Neural cell (in vitro differentiated cells): ENCODE measurements around the gene ARMC9. TPM values are rescaled to one million over a fixed set of nuclear protein-coding genes. Genes with fewer than 3 reads are reported as not detected.

Experiments
- H2AFZ ChIP-seq: fragments of 200-600, 300-800 bp; sonication (generic), shearing (Covaris generic); 2 replicates; pipeline ENCODE4 v1.6.0; 2014; ENCODE audit warnings: low read depth, mild to moderate bottlenecking, antibody characterized with exemption, low read length, moderate library complexity
- H3F3A ChIP-seq: fragments of 200-600 bp; shearing (Covaris generic); 2 replicates; pipeline ENCODE4 v1.6.1; 2016; ENCODE audit warnings: mild to moderate bottlenecking, moderate library complexity, mixed read lengths, antibody characterized with exemption, low read length; ENCODE audit not compliant: insufficient read depth, poor library complexity, severe bottlenecking
- H3K27ac ChIP-seq: fragments of 200-600, 300-800 bp; sonication (generic), shearing (Covaris generic); 2 replicates; pipeline ENCODE4 v1.5.1; 2014; ENCODE audit warnings: mild to moderate bottlenecking, low read length, moderate library complexity
- H3K27me3 ChIP-seq: fragments of 300-800, 200-600 bp; sonication (generic), shearing (Covaris generic); 2 replicates; pipeline ENCODE4 v1.6.0; 2014; ENCODE audit warnings: mild to moderate bottlenecking, low read depth, low read length, moderate library complexity; ENCODE audit not compliant: insufficient read depth
- H3K36me3 ChIP-seq: fragments of 300-800, 200-600 bp; sonication (generic), shearing (Covaris generic); 2 replicates; pipeline ENCODE4 v1.5.1; 2014; ENCODE audit warnings: mild to moderate bottlenecking, antibody characterized with exemption, low read length, moderate library complexity; ENCODE audit not compliant: insufficient read depth
- H3K4me2 ChIP-seq: fragments of 300-800, 200-600 bp; sonication (generic), shearing (Covaris generic); 2 replicates; pipeline ENCODE4 v1.6.0; 2014; ENCODE audit warnings: mild to moderate bottlenecking, low read length
- H3K4me3 ChIP-seq: fragments of 300-800, 200-600 bp; sonication (generic), shearing (Covaris generic); 2 replicates; pipeline ENCODE4 v1.5.1; 2014; ENCODE audit warnings: mild to moderate bottlenecking, low read length, moderate library complexity
- H3K79me2 ChIP-seq: fragments of 200-600 bp; shearing (Covaris generic); replicated peaks from 2 replicates; pipeline ENCODE4 v1.6.0; 2014; ENCODE audit warnings: mild to moderate bottlenecking, low read length, moderate library complexity; ENCODE audit not compliant: insufficient read depth
- H3K9ac ChIP-seq: fragments of 300-800, 200-600 bp; sonication (generic), shearing (Covaris generic); 2 replicates; pipeline ENCODE4 v1.6.1; 2016; ENCODE audit warnings: mild to moderate bottlenecking, low read length, mixed read lengths
- H3K9me2 ChIP-seq: fragments of 200-600 bp; shearing (Covaris generic); 2 replicates; pipeline ENCODE4 v1.6.1; 2016; ENCODE audit warnings: mild to moderate bottlenecking, low read length, mixed read lengths; ENCODE audit not compliant: insufficient read depth
- H3K9me3 ChIP-seq: fragments of 200-600, 300-800 bp; sonication (generic), shearing (Covaris generic); 2 replicates; pipeline ENCODE4 v1.6.1; 2016; ENCODE audit warnings: mild to moderate bottlenecking, mixed run types, low read length, moderate library complexity, mixed read lengths
- H4K20me1 ChIP-seq: fragments of 200-600 bp; shearing (Covaris generic); 2 replicates; pipeline ENCODE4 v1.6.1; 2016; ENCODE audit warnings: mild to moderate bottlenecking, mixed run types; ENCODE audit not compliant: insufficient read depth
- CTCF ChIP-seq: fragments of 450-650 bp; IDR thresholded peaks from 2 replicates; pipeline ENCODE4 v1.5.1; 2014; ENCODE audit warnings: antibody characterized with exemption, mild to moderate bottlenecking, moderate library complexity; ENCODE audit not compliant: poor library complexity, severe bottlenecking
- EP300 ChIP-seq: fragments of 450-650 bp; conservative IDR thresholded peaks from 2 replicates; pipeline ENCODE4 v1.6.1; 2014; ENCODE audit warnings: antibody characterized with exemption, mild to moderate bottlenecking, moderate library complexity; ENCODE audit not compliant: poor library complexity, severe bottlenecking
- EZH2 ChIP-seq: fragments of 200-600, 300-800 bp; shearing (Covaris generic), sonication (generic); IDR thresholded peaks from 2 replicates; pipeline ENCODE4 v1.6.1; 2014; ENCODE audit warnings: antibody characterized with exemption, low read length, borderline replicate concordance, mild to moderate bottlenecking; ENCODE audit not compliant: insufficient read depth, poor library complexity, severe bottlenecking
- MXI1 ChIP-seq: fragments of 450-650 bp; conservative IDR thresholded peaks from 2 replicates; pipeline ENCODE4 v1.6.1; 2014; ENCODE audit warnings: antibody characterized with exemption, mild to moderate bottlenecking; ENCODE audit not compliant: poor library complexity, severe bottlenecking
- POLR2AphosphoS5 ChIP-seq: IDR thresholded peaks from 2 replicates; pipeline ENCODE4 v1.6.1; 2012
- RAD21 ChIP-seq: fragments of 450-650 bp; conservative IDR thresholded peaks from 2 replicates; pipeline ENCODE4 v1.6.1; 2014; ENCODE audit warnings: antibody characterized with exemption, mild to moderate bottlenecking, moderate library complexity
- REST ChIP-seq: IDR thresholded peaks from 2 replicates; pipeline ENCODE4 v1.6.1; 2012; ENCODE audit warnings: borderline replicate concordance
- SMC3 ChIP-seq: fragments of 450-650 bp; conservative IDR thresholded peaks from 2 replicates; pipeline ENCODE4 v1.6.1; 2014; ENCODE audit warnings: antibody characterized with exemption, mild to moderate bottlenecking, moderate library complexity; ENCODE audit not compliant: poor library complexity
- TAF1 ChIP-seq: IDR thresholded peaks from 2 replicates; pipeline ENCODE4 v1.6.1; 2012; ENCODE audit warnings: low read depth
- polyA plus RNA-seq: library from polyadenylated mRNA; depleted of rRNA; stranded (reverse); fragments of >200 nt; gene quantifications from 2 replicates; pipeline ENCODE4 v1.2.3, GENCODE V29; 2014

The ARMC9 gene
- polyA plus RNA-seq, 1 donor from 2014 or later, result 13.9 TPM

GRCh38 chr2:231218366-231218765 is 19.9 kb downstream of the ARMC9 start:
- no peaks in the 10 kb centered on the region for H3K9me3 ChIP-seq
- no peak overlapping the region for H3K4me2 ChIP-seq
- no peak overlapping the region for H2AFZ ChIP-seq
- H3K27me3 ChIP-seq, result no peaks in the 10 kb centered on the region
- H3K4me3 ChIP-seq, result no peak overlapping the region
- no peaks in the 10 kb centered on the region for H3K9me2 ChIP-seq
- no peaks in the 10 kb centered on the region for H3F3A ChIP-seq
- H3K27ac ChIP-seq, result no peak overlapping the region
- H3K79me2 ChIP-seq, result no peaks in the 10 kb centered on the region
- no peaks in the 10 kb centered on the region for H4K20me1 ChIP-seq
- H3K36me3 ChIP-seq, result peaks cover 9% of the 10 kb centered on the region
- no peak overlapping the region for H3K9ac ChIP-seq
- TF ChIP-seq POLR2AphosphoS5, result no peak
- no peak for TF ChIP-seq REST
- no peak for TF ChIP-seq MXI1
- TF ChIP-seq EZH2, result no peak
- no peak for TF ChIP-seq CTCF
- no peak for TF ChIP-seq TAF1
- TF ChIP-seq SMC3, result no peak
- TF ChIP-seq RAD21, result no peak
- TF ChIP-seq EP300, result no peak

GRCh38 chr2:231219289-231219688 is 20.9 kb downstream of the ARMC9 start:
- H3K79me2 ChIP-seq, result no peaks in the 10 kb centered on the region
- TF ChIP-seq REST, result no peak
- TF ChIP-seq TAF1, result no peak
- no peak for TF ChIP-seq CTCF
- no peak for TF ChIP-seq SMC3
- no peak for TF ChIP-seq POLR2AphosphoS5
- TF ChIP-seq EP300, result no peak
- no peak for TF ChIP-seq EZH2
- no peak for TF ChIP-seq MXI1
- no peak for TF ChIP-seq RAD21
- H3K27ac ChIP-seq, result no peak overlapping the region
- peaks cover 9% of the 10 kb centered on the region for H3K36me3 ChIP-seq
- H4K20me1 ChIP-seq, result no peaks in the 10 kb centered on the region
- H3K4me3 ChIP-seq, result no peak overlapping the region
- H3K9ac ChIP-seq, result no peak overlapping the region
- no peaks in the 10 kb centered on the region for H3K9me3 ChIP-seq
- no peak overlapping the region for H2AFZ ChIP-seq
- H3K9me2 ChIP-seq, result no peaks in the 10 kb centered on the region
- no peaks in the 10 kb centered on the region for H3K27me3 ChIP-seq
- H3K4me2 ChIP-seq, result no peak overlapping the region
- no peaks in the 10 kb centered on the region for H3F3A ChIP-seq
